Naive thymus-derived CD4-positive, alpha-beta T cell (primary cell): Measurements from ENCODE around the gene SLC4A9. TPM values are rescaled to one million over a fixed set of nuclear protein-coding genes. Genes with fewer than 3 reads are reported as not detected.

ENCODE experiments used
- ATAC-seq: fragments of 150-1000 bp; cut with Tn5 transposase; 2 replicates; pipeline ENCODE4 v1.10.0; 2021; ENCODE audit warnings: mild to moderate bottlenecking, moderate library complexity
- CTCF ChIA-PET: fragments of 350-600 bp; sonication (Branson Sonifier 250); formaldehyde crosslinking; loops from one replicate; lab custom pipeline; 2021; ENCODE audit warnings: antibody characterized with exemption; lab: Charles Lee
- POLR2A ChIA-PET: fragments of 350-600 bp; sonication (Branson Sonifier 250); formaldehyde crosslinking; loops from one replicate; lab custom pipeline; 2021; ENCODE audit warnings: antibody characterized with exemption, inconsistent platforms; lab: Charles Lee
- DNase-seq, 9 donors: peaks; one replicate each; pipeline versions ENCODE4 v3.0.0 to v3.0.0-alpha.2; 2020 to 2022; ENCODE audit warnings: mixed read lengths in 1 of 9
- H3K27ac ChIP-seq: one replicate; pipeline ENCODE4 v1.7.0; 2013; ENCODE audit warnings: mild to moderate bottlenecking, low read depth, low read length, moderate library complexity
- H3K27me3 ChIP-seq, 2 donors: one replicate each; pipeline ENCODE4 v1.7.0; 2013; ENCODE audit warnings: low read length in 2 of 2, mild to moderate bottlenecking in 2 of 2, moderate library complexity in 2 of 2; ENCODE audit not compliant: control insufficient read depth in 2 of 2, insufficient read depth in 2 of 2
- H3K36me3 ChIP-seq, 3 experiments: 1 replicate in 2 of 3; 2 replicates in 1 of 3; pipeline ENCODE4 v1.7.0; 2013; ENCODE audit warnings: low read length in 3 of 3, mild to moderate bottlenecking in 3 of 3, moderate library complexity in 1 of 3; ENCODE audit not compliant: insufficient read depth in 3 of 3, control insufficient read depth in 2 of 3
- H3K4me1 ChIP-seq, 2 donors: one replicate each; pipeline ENCODE4 v1.7.0; 2013; ENCODE audit warnings: low read length in 2 of 2, mild to moderate bottlenecking in 2 of 2, moderate library complexity in 1 of 2; ENCODE audit not compliant: control insufficient read depth in 2 of 2, insufficient read depth in 2 of 2
- H3K4me3 ChIP-seq: 2 replicates; pipeline ENCODE4 v1.7.0; 2013; ENCODE audit warnings: mild to moderate bottlenecking, low read length
- H3K9me3 ChIP-seq, 3 experiments: 1 replicate in 2 of 3; 2 replicates in 1 of 3; pipeline ENCODE4 v1.7.0; 2013; ENCODE audit warnings: low read length in 3 of 3; ENCODE audit not compliant: control insufficient read depth in 2 of 3
- H3K27ac Mint-ChIP-seq, 9 donors: one replicate each; pipeline ENCODE4 v1.8.0; 2020 to 2022; ENCODE audit warnings: mixed read lengths in 9 of 9, mild to moderate bottlenecking in 8 of 9, moderate library complexity in 5 of 9, inconsistent platforms in 2 of 9
- H3K27me3 Mint-ChIP-seq, 5 donors: one replicate each; pipeline ENCODE4 v1.8.0; 2021 to 2022; ENCODE audit warnings: mixed read lengths in 5 of 5, mild to moderate bottlenecking in 1 of 5
- H3K36me3 Mint-ChIP-seq, 5 donors: one replicate each; pipeline ENCODE4 v1.8.0; 2020 to 2022; ENCODE audit warnings: mixed read lengths in 5 of 5, mild to moderate bottlenecking in 3 of 5, inconsistent platforms in 1 of 5
- H3K4me1 Mint-ChIP-seq, 7 donors: one replicate each; pipeline ENCODE4 v1.8.0; 2020 to 2022; ENCODE audit warnings: mixed read lengths in 7 of 7, mild to moderate bottlenecking in 3 of 7, inconsistent platforms in 1 of 7
- H3K4me3 Mint-ChIP-seq, 10 donors: one replicate each; pipeline ENCODE4 v1.8.0; 2020 to 2022; ENCODE audit warnings: mild to moderate bottlenecking in 10 of 10, mixed read lengths in 10 of 10, moderate library complexity in 6 of 10, inconsistent platforms in 2 of 10
- H3K9me3 Mint-ChIP-seq, 11 donors: one replicate each; pipeline ENCODE4 v1.8.0; 2020 to 2022; ENCODE audit warnings: mixed read lengths in 11 of 11, mild to moderate bottlenecking in 4 of 11, inconsistent platforms in 1 of 11, moderate library complexity in 1 of 11
- intact Hi-C, 2 donors: fragments of 100-400 bp; cut with micrococcal nuclease; formaldehyde crosslinking; loops; one replicate each; pipeline ENCODE4 v1.15.1; 2023
- polyA plus RNA-seq, 2 donors: library from polyadenylated mRNA; unstranded; fragments of 300-500 nt; fragmentation: Illumina TruSeq; gene quantifications; one replicate each; pipeline ENCODE4 v1.2.3, GENCODE V29; 2021
- total RNA-seq, 6 experiments: library from RNA in 5 of 6; stranded (reverse) in 5 of 6; gene quantifications; 1 replicate in 5 of 6; 2 replicates in 1 of 6; pipeline ENCODE4 v1.2.3 and lab custom pipeline; 2021 to 2026

Gene SLC4A9
- total and polyA plus RNA-seq, 7 experiments from 2014 or later: 0.13 to 0.96 (median 0.34) TPM; not detected in 4

GRCh38 chr5:140345919-140346347 lies 14.1 kb upstream of the SLC4A9 start:
- H3K36me3 Mint-ChIP-seq: peaks cover 0 to 31% (median 0%) of the 10 kb centered on the region in 5 donors
- H3K9me3 ChIP-seq: no peaks in the 10 kb centered on the region
- ChIA-PET POLR2A (interaction anchor here (0.6 to 2.0 kb wide), 4 partner anchors 9 to 51 kb away, joined by 3 to 9 read pairs (median 4); no protein-coding TSS in a partner anchor), CTCF (interaction anchor here (0.9 to 14.9 kb wide), 4 partner anchors 10 to 102 kb away, joined by 3 to 262 read pairs (median 5); no protein-coding TSS in a partner anchor)
- intact Hi-C loops: loop anchor here (1.0 to 10.0 kb wide), 4 partner anchors 11 to 231 kb away; partner anchors contain the start of genes PFDN1 (in 2 of the 2) and PURA (in 1 of the 2)
- peak overlapping the region; percentile 49 for H3K4me3 ChIP-seq
- H3K27ac Mint-ChIP-seq: peak overlapping the region in 3 of 9 donors; percentile 64 to 94 (median 92)
- H3K36me3 ChIP-seq: no peaks in the 10 kb centered on the region
- peaks cover 10 to 38% of the 10 kb centered on the region in 2 donors for H3K4me1 ChIP-seq
- H3K9me3 Mint-ChIP-seq: no peaks in the 10 kb centered on the region
- no peaks in the 10 kb centered on the region for H3K27me3 ChIP-seq
- DNase-seq (peak in 2 of 9 donors; percentile 19 to 24), ATAC-seq (peak; percentile 25)
- H3K27me3 Mint-ChIP-seq: peaks cover 0 to 16% (median 5%) of the 10 kb centered on the region in 5 donors
- peak overlapping the region; percentile 73 to 91 (median 84) for H3K4me3 Mint-ChIP-seq
- peaks cover 31 to 68% (median 56%) of the 10 kb centered on the region in 7 donors for H3K4me1 Mint-ChIP-seq
- H3K27ac ChIP-seq: peak overlapping the region; percentile 41

DNA sequence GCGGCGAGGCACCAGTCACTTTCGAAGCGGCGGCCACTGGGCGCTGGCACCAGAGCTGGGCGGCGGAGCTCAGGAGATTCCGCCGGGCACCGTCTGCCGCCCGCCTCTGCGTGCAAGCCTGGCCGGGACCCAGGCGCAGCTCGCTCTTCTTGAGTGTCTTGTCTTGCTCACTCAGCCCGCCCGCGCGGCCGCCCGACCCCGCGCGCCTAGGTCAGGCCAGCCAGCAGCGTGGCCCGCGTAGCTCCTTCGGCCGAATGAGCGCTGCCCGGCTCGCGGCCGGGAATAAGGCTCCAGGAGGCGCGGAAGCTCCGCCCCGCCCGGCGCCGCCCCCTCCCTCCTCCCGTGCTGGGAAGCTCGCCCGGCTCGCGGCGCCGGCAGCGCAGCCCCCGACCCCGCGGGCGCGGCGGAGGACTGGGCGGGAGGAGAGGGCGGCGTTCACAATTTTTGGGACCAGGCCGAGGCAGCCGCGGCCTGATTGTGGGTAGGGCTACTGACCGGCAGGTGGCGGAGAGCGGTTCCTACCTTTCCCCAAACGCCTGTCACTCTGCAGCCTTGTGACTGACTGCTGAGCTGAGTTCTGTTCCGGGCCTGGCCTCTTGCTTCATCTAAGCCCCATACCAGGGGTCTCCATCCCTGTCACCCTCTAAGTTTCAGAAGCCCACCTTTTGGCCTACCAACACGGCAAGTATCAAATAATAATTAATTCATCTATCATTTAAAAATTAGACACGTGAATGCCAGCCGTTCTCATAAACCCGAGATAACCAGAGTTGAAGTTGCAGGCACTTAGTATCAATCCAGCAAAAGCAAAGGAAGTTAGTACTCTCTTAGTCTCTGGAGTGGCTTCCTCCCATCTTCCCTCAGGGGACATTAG lies 13.4 kb upstream of the SLC4A9 start, which contains the start of gene HBEGF:
HBEGF (minus strand) TSS at position 256 of the 874 bp plus-strand sequence. CDS start 275 bp downstream, outside the sequence.
- Mint-ChIP-seq H3K36me3 (peaks cover 0 to 25% (median 0%) of the 10 kb centered on the region in 5 donors), H3K4me1 (peaks cover 34 to 68% (median 52%) of the 10 kb centered on the region in 7 donors), H3K9me3 (no peaks in the 10 kb centered on the region), H3K27ac (peak within 1 kb of the TSS in 8 of 9 donors; percentile 33 to 94 (median 62)), H3K27me3 (peaks cover 0 to 17% (median 5%) of the 10 kb centered on the region in 5 donors), H3K4me3 (peak within 1 kb of the TSS; percentile 73 to 91 (median 84))
- intact Hi-C loops: loop anchor here (1.0 to 10.0 kb wide), 4 partner anchors 11 to 232 kb away; partner anchors contain the start of genes PFDN1 (in 2 of the 2) and PURA (in 1 of the 2)
- Histone ChIP-seq H3K36me3 (no peaks in the 10 kb centered on the region), H3K4me3 (peak within 1 kb of the TSS; percentile 49), H3K27me3 (no peaks in the 10 kb centered on the region), H3K27ac (peak within 1 kb of the TSS; percentile 57), H3K4me1 (peaks cover 10 to 41% of the 10 kb centered on the region in 2 donors), H3K9me3 (no peaks in the 10 kb centered on the region)
- POLR2A ChIA-PET: interaction anchor here (0.6 to 2.0 kb wide), 4 partner anchors 8 to 51 kb away, joined by 3 to 9 read pairs (median 4); no protein-coding TSS in a partner anchor
- CTCF ChIA-PET: interaction anchor here (0.7 to 14.9 kb wide), 5 partner anchors 9 to 102 kb away, joined by 3 to 262 read pairs (median 3); no protein-coding TSS in a partner anchor
- DNase-seq: peak; percentile 19 to 74 (median 42)
- ATAC-seq: peak; percentile 73

DNA sequence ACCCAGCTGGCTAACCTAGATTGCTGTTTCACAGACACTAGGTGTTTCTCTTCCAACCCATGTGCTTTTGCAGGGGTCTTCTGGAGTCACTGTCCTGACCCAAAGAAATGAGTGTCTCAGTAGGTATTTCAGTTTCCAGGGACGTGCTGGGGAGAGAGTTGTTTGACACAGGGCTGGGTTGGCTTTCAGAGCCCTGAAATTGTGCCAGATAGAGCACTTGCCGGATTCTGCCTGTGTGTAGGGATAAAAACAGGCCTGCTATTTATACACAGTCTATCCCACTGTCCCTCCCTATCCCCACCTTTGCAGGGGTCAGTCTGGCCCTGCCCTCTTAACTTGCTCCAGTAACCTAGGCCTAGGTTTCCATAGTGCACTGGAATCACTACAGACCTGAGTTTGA lies 12.6 kb upstream of the SLC4A9 start:
- H3K27me3 Mint-ChIP-seq: peaks cover 0 to 17% (median 5%) of the 10 kb centered on the region in 5 donors
- H3K36me3 ChIP-seq: no peaks in the 10 kb centered on the region
- H3K4me3 ChIP-seq: peak overlapping the region; percentile 49
- no peak overlapping the region for H3K27ac ChIP-seq
- intact Hi-C loops: loop anchor here (5.0 to 10.0 kb wide), 2 partner anchors 85 to 233 kb away; partner anchors contain the start of gene PURA (in 1 of the 2)
- H3K36me3 Mint-ChIP-seq: peaks cover 0 to 20% (median 0%) of the 10 kb centered on the region in 5 donors
- ChIA-PET CTCF (interaction anchor here (0.8 to 14.9 kb wide), 3 partner anchors 16 to 103 kb away, joined by 3 to 262 read pairs (median 3); no protein-coding TSS in a partner anchor), POLR2A (interaction anchor here (1.2 to 2.0 kb wide), 2 partner anchors 10 to 103 kb away, joined by 3 to 9 read pairs; no protein-coding TSS in a partner anchor)
- H3K27ac Mint-ChIP-seq: peak overlapping the region in 4 of 9 donors; percentile 24 to 65 (median 53)
- H3K9me3 ChIP-seq: no peaks in the 10 kb centered on the region
- DNase-seq (no peak), ATAC-seq (no peak)
- peak overlapping the region; percentile 71 to 87 (median 80) for H3K4me3 Mint-ChIP-seq
- H3K27me3 ChIP-seq: no peaks in the 10 kb centered on the region
- peaks cover 29 to 66% (median 46%) of the 10 kb centered on the region in 7 donors for H3K4me1 Mint-ChIP-seq
- peaks cover 6 to 34% of the 10 kb centered on the region in 2 donors for H3K4me1 ChIP-seq
- H3K9me3 Mint-ChIP-seq: no peaks in the 10 kb centered on the region

DNA sequence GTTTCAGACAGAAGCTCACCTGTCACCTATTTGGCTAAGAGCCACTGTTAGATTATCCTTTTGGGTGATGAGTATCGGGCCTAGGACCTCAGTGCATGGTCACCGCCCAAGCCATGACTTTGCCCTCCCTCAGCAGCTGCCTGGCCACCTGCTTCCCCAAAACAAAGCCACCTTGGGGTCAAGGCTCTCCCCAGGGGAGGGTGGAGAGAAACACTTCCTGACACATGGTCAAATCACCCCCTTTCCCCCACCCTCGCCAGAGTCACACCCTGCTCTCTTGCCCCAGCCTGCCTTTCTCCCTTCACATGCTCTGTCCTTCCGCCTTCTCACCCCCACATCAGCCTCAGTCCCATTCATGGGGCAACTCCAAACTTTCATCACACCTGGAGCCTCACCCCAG lies 11.9 kb upstream of the SLC4A9 start:
- ChIA-PET POLR2A (interaction anchor here (0.6 to 1.2 kb wide), 2 partner anchors 104 to 500 kb away, joined by 3 read pairs; no protein-coding TSS in a partner anchor), CTCF (interaction anchor here (0.8 to 14.9 kb wide), 3 partner anchors 15 to 104 kb away, joined by 3 to 262 read pairs (median 3); no protein-coding TSS in a partner anchor)
- no peak overlapping the region for H3K27ac ChIP-seq
- H3K9me3 Mint-ChIP-seq: no peaks in the 10 kb centered on the region
- no peaks in the 10 kb centered on the region for H3K9me3 ChIP-seq
- H3K27me3 ChIP-seq: no peaks in the 10 kb centered on the region
- H3K4me3 ChIP-seq: no peak overlapping the region
- no peak for DNase-seq
- H3K27ac Mint-ChIP-seq: peak overlapping the region in 1 of 9 donors; percentile 5
- no peak for ATAC-seq
- peak overlapping the region in 5 of 10 donors; percentile 20 to 73 (median 37) for H3K4me3 Mint-ChIP-seq
- H3K36me3 ChIP-seq: no peaks in the 10 kb centered on the region
- peaks cover 0 to 27% of the 10 kb centered on the region in 2 donors for H3K4me1 ChIP-seq
- H3K36me3 Mint-ChIP-seq: peaks cover 0 to 13% (median 0%) of the 10 kb centered on the region in 5 donors
- H3K4me1 Mint-ChIP-seq: peaks cover 21 to 59% (median 38%) of the 10 kb centered on the region in 7 donors
- H3K27me3 Mint-ChIP-seq: peaks cover 0 to 17% (median 5%) of the 10 kb centered on the region in 5 donors
- intact Hi-C loops: loop anchor here (5.0 to 10.0 kb wide), 2 partner anchors 86 to 233 kb away; partner anchors contain the start of gene PURA (in 1 of the 2)

- ATAC-seq (no peak), DNase-seq (no peak)
- Mint-ChIP-seq H3K27me3 (peaks cover 0 to 17% (median 8%) of the 10 kb centered on the region in 5 donors), H3K4me1 (peaks cover 12 to 47% (median 29%) of the 10 kb centered on the region in 7 donors), H3K36me3 (peaks cover 0 to 7% (median 0%) of the 10 kb centered on the region in 5 donors), H3K27ac (no peak overlapping the region), H3K9me3 (no peaks in the 10 kb centered on the region), H3K4me3 (no peak overlapping the region)
- no peaks in the 10 kb centered on the region for H3K36me3 ChIP-seq
- H3K9me3 ChIP-seq: no peaks in the 10 kb centered on the region
- H3K27me3 ChIP-seq: no peaks in the 10 kb centered on the region
- intact Hi-C loops: loop anchor here (5.0 to 10.0 kb wide), 2 partner anchors 87 to 234 kb away; partner anchors contain the start of gene PURA (in 1 of the 2)
- H3K4me3 ChIP-seq: no peak overlapping the region
- H3K4me1 ChIP-seq: peaks cover 0 to 21% of the 10 kb centered on the region in 2 donors
- H3K27ac ChIP-seq: no peak overlapping the region
- ChIA-PET POLR2A (no interaction called here), CTCF (interaction anchor here (0.7 to 14.9 kb wide), 5 partner anchors 9 to 105 kb away, joined by 3 to 262 read pairs (median 3); no protein-coding TSS in a partner anchor)
These were observed 10.8 kb upstream of the SLC4A9 start for GRCh38 chr5:140349244-140349643.
